HL-60 (cell line): Measurements from ENCODE around the gene ANAPC15.

ENCODE experiments used
- DNase-seq, 2 experiments: peaks; one replicate each; pipeline ENCODE4 v3.0.0-alpha.2; 2010 to 2020; ENCODE audit warnings: low read depth in 1 of 2, low spot score in 1 of 2
- H3K27ac ChIP-seq: fragments of 250-450 bp; sonication (Bioruptor Pico); replicated peaks from 2 replicates; pipeline ENCODE4 v1.5.1; 2020; ENCODE audit warnings: mild to moderate bottlenecking, moderate library complexity
- H3K27me3 ChIP-seq: fragments of 250-450 bp; sonication (Bioruptor Pico); 2 replicates; pipeline ENCODE4 v1.5.1; 2021; ENCODE audit warnings: mild to moderate bottlenecking, moderate library complexity; ENCODE audit not compliant: insufficient read depth, poor library complexity, severe bottlenecking
- H3K4me3 ChIP-seq: replicated peaks from 2 replicates; pipeline ENCODE4 v1.5.1; 2011; ENCODE audit warnings: mild to moderate bottlenecking, control low read depth, low read length; ENCODE audit not compliant: insufficient read depth
- GABPA ChIP-seq: IDR thresholded peaks from 2 replicates; pipeline ENCODE4 v1.6.1; 2012; ENCODE audit warnings: low read depth
- POLR2AphosphoS5 ChIP-seq: IDR thresholded peaks from 2 replicates; pipeline ENCODE4 v1.6.1; 2012; ENCODE audit warnings: low read depth
- SPI1 ChIP-seq: IDR thresholded peaks from 2 replicates; pipeline ENCODE4 v1.6.1; 2012; ENCODE audit warnings: low read depth, mild to moderate bottlenecking, borderline replicate concordance
- TF ChIP-seq, protein P1 (sequence below): IDR thresholded peaks from one replicate; pipeline ENCODE4 v1.5.1; 2011; ENCODE audit warnings: low read length, control low read depth, inconsistent platforms; ENCODE audit not compliant: insufficient read depth
- TF ChIP-seq, protein P2 (sequence below): IDR thresholded peaks from 2 replicates; pipeline ENCODE4 v1.6.1; 2012; ENCODE audit warnings: low read depth; ENCODE audit not compliant: insufficient replicate concordance

Gene ANAPC15

DNA sequence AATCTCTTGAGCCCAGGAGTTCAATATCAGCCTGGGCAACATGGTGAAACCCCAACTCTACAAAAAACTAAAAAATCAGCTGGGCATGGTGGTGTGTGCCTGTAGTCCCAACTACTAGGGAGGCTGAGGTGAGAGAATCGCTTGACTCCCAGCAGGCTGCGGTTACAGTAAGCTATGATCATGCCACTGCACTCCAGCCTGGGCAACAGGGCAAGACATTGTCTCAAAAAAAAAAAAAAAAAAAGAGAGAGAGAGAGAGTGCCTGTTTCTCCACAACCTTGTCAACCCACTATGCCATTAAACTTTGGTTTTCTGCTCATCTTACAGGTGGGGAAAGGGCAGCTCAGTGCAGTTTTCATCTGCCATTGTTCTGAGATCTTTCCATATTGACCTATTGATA is 28.2 kb upstream of the ANAPC15 start:
- DNase-seq = no peak
- no peak overlapping the region for H3K27ac ChIP-seq
- no peak for TF ChIP-seq POLR2AphosphoS5
- no peak for TF ChIP-seq GABPA
- TF ChIP-seq, protein P1, sequence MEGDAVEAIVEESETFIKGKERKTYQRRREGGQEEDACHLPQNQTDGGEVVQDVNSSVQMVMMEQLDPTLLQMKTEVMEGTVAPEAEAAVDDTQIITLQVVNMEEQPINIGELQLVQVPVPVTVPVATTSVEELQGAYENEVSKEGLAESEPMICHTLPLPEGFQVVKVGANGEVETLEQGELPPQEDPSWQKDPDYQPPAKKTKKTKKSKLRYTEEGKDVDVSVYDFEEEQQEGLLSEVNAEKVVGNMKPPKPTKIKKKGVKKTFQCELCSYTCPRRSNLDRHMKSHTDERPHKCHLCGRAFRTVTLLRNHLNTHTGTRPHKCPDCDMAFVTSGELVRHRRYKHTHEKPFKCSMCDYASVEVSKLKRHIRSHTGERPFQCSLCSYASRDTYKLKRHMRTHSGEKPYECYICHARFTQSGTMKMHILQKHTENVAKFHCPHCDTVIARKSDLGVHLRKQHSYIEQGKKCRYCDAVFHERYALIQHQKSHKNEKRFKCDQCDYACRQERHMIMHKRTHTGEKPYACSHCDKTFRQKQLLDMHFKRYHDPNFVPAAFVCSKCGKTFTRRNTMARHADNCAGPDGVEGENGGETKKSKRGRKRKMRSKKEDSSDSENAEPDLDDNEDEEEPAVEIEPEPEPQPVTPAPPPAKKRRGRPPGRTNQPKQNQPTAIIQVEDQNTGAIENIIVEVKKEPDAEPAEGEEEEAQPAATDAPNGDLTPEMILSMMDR = no peak
- no peak for TF ChIP-seq SPI1
- TF ChIP-seq, protein P2, sequence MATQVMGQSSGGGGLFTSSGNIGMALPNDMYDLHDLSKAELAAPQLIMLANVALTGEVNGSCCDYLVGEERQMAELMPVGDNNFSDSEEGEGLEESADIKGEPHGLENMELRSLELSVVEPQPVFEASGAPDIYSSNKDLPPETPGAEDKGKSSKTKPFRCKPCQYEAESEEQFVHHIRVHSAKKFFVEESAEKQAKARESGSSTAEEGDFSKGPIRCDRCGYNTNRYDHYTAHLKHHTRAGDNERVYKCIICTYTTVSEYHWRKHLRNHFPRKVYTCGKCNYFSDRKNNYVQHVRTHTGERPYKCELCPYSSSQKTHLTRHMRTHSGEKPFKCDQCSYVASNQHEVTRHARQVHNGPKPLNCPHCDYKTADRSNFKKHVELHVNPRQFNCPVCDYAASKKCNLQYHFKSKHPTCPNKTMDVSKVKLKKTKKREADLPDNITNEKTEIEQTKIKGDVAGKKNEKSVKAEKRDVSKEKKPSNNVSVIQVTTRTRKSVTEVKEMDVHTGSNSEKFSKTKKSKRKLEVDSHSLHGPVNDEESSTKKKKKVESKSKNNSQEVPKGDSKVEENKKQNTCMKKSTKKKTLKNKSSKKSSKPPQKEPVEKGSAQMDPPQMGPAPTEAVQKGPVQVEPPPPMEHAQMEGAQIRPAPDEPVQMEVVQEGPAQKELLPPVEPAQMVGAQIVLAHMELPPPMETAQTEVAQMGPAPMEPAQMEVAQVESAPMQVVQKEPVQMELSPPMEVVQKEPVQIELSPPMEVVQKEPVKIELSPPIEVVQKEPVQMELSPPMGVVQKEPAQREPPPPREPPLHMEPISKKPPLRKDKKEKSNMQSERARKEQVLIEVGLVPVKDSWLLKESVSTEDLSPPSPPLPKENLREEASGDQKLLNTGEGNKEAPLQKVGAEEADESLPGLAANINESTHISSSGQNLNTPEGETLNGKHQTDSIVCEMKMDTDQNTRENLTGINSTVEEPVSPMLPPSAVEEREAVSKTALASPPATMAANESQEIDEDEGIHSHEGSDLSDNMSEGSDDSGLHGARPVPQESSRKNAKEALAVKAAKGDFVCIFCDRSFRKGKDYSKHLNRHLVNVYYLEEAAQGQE = no peak

DNA sequence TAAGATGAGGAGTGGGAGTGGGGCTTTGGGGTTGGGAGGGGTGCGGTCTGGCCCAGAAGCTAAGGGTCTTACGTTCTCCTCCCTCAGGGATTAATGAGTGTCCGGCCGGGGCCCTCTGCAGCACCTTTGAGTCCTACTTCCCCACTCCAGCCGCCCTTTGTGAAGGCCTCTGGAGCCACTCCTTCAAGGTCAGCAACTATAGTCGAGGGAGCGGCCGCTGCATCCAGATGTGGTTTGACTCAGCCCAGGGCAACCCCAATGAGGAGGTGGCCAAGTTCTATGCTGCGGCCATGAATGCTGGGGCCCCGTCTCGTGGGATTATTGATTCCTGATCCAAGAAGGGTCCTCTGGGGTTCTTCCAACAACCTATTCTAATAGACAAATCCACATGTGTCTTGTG is 27.0 kb upstream of the ANAPC15 start:
- Histone ChIP-seq H3K4me3 (no peak overlapping the region), H3K27ac (no peak overlapping the region), H3K27me3 (no peaks in the 10 kb centered on the region)
- no peak for DNase-seq
- TF ChIP-seq, protein P1 = no peak
- TF ChIP-seq SPI1 (no peak), GABPA (no peak), POLR2AphosphoS5 (no peak)
- TF ChIP-seq, protein P2 = no peak

More for the DNA sequence above, 28.2 kb upstream of the ANAPC15 start:
- Histone ChIP-seq H3K4me3 (no peak overlapping the region), H3K27me3 (no peaks in the 10 kb centered on the region)

DNA sequence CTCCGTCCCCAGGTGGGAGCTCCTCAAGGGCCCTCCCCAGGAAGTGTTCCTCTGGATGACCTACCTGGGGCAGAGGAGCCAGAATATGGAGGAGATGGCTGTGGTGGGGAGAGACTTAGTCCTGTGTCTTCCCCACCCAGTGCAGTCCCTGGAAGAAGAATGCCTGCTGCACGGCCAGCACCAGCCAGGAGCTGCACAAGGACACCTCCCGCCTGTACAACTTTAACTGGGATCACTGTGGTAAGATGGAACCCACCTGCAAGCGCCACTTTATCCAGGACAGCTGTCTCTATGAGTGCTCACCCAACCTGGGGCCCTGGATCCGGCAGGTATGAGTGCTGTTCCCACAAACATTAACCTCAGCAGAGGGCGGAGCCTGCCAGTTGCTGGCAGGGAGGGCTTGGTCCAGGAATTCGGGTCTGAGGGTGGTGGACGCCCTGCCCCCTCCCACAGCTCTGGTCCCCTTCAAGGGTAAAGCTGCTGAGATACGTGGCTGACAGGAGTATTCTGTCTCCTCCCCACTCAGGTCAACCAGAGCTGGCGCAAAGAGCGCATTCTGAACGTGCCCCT is 26.4 kb upstream of the ANAPC15 start:
- Histone ChIP-seq H3K27me3 (no peaks in the 10 kb centered on the region), H3K4me3 (no peak overlapping the region), H3K27ac (no peak overlapping the region)
- no peak for DNase-seq
- TF ChIP-seq GABPA (no peak), SPI1 (no peak), POLR2AphosphoS5 (no peak)
- TF ChIP-seq, protein P2 = no peak
- TF ChIP-seq, protein P1 = no peak
